DMS53 treated with DMSO at 0.1 percent for 48 hours (cell line): ENCODE results near the gene LRRC8D.

Experiments used
- DNase-seq: peaks from one replicate; lab custom pipeline; 2025; ENCODE audit not compliant: unreplicated experiment; lab: John Stamatoyannopoulos, UW

Gene LRRC8D

DNA sequence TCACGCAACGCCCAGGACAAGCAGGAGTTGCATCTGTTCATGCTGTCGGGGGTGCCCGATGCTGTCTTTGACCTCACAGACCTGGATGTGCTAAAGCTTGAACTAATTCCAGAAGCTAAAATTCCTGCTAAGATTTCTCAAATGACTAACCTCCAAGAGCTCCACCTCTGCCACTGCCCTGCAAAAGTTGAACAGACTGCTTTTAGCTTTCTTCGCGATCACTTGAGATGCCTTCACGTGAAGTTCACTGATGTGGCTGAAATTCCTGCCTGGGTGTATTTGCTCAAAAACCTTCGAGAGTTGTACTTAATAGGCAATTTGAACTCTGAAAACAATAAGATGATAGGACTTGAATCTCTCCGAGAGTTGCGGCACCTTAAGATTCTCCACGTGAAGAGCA lies 113.6 kb downstream of the LRRC8D start:
- DNase-seq = no peak

DNA sequence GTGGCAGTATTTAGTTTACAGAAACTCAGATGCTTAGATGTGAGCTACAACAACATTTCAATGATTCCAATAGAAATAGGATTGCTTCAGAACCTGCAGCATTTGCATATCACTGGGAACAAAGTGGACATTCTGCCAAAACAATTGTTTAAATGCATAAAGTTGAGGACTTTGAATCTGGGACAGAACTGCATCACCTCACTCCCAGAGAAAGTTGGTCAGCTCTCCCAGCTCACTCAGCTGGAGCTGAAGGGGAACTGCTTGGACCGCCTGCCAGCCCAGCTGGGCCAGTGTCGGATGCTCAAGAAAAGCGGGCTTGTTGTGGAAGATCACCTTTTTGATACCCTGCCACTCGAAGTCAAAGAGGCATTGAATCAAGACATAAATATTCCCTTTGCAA lies 114.4 kb downstream of the LRRC8D start:
- no peak for DNase-seq

DNA sequence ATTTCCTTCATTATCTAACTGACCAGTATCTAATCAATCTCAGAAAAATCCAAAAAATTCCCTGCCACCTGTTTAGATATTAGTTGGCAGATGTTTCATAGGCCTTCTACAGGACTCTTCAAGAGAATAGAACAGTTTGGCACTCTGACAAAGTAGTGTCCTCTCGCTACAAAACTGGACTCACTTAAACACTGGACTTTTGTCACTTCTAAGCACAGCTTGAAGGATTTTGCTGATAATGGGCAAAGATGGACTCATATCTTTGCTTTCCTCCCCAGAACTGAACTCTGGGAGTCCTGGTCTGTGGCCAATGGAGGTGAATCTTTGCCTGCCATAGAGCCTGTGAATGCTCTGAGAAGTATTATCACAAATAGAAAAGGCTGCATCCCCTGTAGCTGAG lies 115.9 kb downstream of the LRRC8D start:
- DNase-seq = no peak

GRCh38 chr1:89938171-89939055 lies 117.6 kb downstream of the LRRC8D start:
- DNase-seq = no peak

DNA sequence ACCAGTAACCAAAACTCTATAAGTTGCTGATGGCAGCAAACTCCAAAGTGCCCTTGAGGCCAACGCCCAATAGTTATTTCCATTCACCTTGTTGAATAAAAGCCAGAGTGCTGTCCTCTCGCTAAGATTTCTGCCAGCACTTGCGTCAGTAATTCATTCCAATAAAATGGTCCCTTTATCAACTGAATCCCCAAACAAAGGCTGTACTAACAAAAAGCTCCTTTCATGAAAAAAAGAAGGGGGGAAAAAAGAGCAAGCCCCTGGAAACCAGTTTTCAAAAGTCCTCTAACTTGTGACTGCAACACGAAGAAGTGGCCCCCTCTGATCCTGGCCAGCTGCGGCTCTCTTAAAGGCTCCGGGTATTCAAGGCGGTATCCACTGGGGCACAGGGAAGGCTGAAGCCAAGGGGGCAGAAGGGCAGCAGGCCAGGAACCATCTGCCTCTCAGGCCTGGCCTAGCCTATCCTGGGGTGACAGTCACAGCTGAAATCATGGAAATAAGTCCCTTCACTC lies 118.3 kb downstream of the LRRC8D start:
- no peak for DNase-seq

- DNase-seq = no peak
Observed at GRCh38 chr1:89939693-89940438, 119.0 kb downstream of the LRRC8D start.

DNA sequence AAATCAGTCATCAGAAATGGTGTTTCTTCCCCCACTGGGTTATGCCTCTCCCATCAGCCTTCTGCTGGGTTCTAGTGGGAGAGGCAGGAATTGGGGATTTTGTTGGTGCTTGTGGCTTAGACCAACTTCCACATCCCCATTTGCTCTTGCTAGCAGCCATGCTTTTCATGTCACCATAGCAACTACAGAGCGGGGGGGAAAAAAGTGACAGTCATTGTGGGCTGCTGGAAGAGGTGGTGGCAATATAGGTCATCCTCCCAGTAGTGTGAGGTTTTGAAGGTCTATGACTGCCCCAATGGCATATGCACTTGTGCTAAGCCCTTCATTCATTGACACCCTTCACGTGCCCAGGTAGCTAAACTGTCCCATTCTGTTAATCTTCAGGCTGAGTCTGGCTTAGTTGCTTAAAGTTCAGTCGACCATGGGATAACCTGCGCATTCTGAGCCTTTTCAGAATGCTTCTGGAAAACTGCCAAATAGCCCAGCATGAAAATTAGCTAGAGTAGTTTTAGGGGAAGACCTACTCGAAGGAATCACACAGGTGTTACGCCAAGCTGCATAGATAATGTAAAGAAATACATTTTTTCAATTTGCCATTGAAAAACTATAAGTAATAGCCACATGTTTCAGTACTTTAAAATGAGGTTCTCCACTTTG lies 120.4 kb downstream of the LRRC8D start:
- no peak for DNase-seq

- DNase-seq = no peak
Observed at GRCh38 chr1:89942014-89942413, 121.2 kb downstream of the LRRC8D start.

DNA sequence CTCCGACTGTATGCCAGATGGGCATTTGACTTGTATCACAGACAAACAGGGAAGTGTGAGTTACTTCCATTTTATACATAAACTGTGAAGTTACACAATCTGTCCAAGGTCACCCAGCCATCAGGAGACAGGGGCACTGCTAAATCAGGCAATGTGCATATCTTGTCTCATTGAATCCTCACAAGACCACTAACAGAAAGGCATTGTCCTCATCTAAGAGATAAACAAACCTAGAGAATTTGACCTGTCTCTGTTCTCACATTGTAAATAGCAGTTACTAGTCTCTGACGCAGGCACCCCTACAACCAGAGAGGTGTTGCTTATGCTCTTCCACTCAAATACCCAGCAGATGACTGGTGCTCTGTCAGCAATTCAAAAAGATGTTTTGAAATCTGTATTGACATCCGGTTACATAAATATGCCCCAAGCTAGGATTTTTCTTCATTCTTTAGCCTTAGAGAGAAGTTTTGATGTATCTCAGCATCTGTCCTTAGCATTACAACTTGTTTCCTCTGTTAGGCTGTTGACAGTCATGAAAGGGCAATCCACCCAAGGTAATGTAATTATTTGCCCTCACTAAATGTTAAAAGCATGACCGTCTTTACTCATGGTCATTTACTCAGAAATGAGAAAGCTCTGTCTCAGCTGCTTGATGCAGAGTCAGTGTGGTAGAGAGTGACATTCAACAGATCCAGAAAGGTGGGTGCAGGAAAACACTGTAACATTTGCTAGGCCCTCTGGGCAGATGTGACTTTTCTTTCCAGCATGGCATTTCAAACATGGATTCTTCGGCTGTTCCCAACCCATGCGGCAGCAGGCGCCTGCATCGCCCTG lies 122.2 kb downstream of the LRRC8D start:
- DNase-seq = no peak

GRCh38 chr1:89943846-89944781 lies 123.3 kb downstream of the LRRC8D start:
- DNase-seq = no peak

DNA sequence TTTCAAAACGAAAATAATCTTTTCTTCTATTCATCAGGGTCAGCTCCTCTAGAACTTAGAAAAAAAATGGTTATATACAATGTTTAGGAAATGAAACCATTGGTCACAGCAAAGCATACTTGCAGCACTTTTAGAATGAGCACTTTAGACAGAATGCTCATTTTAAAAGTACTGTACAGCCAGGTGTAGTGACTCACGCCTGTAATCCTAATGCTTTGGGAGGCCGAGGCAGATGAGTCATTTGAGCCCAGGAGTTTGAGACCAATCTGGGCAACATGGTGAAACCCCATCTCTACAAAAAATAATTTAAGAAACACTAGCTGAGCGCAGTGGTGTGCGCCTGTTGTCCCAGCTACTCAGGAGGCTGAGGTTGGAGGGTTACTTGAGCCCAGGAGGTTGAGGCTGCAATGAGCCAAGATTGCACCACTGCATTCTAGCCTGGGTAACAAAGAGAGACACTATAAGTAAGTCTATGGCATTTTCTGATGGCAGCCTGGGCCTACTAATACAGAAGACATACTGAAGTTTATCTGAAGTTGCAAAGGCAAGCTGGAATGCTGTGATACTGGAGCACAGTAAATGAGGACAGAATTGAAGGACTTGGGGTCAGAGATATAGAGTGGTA lies 125.1 kb downstream of the LRRC8D start:
- DNase-seq = no peak

DNA sequence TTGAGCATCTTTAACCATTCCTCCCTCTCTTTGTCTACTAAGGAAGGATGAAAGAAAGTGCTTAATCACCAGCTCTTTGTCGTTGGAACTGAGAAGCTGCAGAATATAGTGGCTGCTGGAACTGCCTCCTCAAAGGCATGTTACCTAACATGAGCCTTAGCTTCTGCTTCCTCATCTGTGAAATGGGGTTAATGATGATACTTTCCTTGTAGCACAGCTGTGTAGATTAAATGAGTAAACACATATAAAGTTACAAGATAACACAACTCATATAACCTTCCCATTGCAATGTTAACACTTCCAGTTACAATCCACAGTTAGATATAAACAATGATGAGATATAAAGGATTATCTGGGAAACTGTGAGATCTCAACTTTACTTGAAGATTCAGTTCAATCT lies 125.7 kb downstream of the LRRC8D start:
- DNase-seq = no peak

DNA sequence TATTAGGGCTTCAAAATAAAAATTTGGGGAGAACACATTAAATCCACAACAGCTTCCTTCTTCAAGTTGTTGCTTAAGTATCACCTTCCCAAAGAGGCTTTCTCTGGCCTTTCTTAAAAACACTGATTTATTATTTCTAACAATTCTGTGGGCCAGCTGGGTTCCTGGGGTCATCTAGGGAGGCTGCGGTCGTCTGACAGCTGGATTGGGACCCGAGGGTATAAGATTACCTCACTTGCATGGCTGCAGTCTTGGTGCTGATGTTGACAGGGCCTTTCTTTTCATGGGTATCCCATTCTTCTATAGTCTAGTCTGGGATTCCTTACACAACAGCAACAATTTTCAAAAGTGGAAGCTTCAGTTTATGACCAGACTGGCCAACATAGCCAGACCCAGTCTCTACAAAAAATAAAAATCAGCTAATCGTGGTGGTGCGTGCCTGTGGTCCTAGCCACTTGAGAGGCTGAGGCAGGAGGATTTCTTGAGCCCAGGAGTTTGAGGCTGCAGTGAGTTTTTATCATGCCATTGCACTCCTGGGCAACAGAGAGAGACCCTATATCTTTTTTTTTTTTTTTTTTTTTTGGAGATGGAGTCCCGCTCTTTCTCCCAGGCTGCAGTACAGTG lies 128.0 kb downstream of the LRRC8D start:
- no peak for DNase-seq

DNA sequence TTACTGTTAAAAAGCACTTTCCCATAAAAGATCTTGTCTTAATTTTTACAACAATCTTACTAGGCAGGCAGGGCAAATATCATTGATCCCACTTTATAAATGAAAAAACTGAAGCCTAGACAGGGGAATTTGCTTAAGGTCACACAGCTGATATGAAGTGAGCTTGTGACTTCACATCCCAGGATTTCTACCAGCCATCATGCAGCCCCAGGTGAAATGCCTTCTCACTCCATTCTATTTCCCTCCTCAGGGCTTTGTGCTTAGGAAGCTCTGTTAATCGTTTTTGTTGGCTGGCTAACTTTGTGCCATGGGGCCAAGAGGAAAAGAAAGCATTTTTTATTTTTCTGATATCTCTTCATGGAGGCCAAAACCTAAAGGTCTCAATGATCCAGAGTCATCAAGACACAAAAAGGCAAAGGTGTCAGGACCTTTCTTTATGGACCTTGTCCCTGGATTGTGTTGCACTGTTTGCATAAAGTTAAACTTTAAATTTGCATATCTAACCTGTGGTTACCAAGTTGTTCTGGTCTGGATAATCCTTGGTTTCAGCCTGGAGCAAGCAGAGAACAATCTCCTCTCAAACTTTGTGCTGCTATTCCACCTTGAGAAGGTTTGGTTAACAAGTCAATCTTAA lies 129.3 kb downstream of the LRRC8D start:
- no peak for DNase-seq

- no peak for DNase-seq
Observed at GRCh38 chr1:89950703-89951102, 129.9 kb downstream of the LRRC8D start.

- no peak for DNase-seq
Observed at GRCh38 chr1:89951766-89952604, 131.2 kb downstream of the LRRC8D start.

DNA sequence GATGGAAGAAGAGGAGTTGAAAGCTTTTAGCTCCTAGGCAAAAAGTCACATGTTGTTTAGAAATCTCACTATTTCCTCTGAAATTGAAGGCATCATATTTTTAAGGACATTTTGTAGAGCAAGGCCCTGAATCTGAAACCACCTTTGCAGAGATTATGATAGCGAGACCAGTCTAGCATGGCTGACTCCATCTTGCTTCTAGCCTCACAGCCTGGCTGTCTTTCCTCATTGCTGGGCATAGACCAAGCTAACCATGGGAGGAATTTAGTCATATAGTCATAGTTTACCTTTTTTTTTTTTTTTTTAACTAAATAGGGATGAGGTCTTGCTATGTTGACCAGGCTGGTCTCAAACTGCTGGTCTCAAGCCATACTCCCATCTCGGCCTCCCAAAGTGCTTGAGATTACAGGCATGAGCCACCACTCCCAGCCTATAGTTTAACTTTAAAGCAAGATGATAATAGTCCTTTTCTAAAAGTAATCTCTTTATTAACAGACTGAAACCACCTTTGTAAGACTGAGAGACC lies 131.8 kb downstream of the LRRC8D start:
- DNase-seq = no peak
